ENCODE data around the gene CTNND2.
"Not testable (repeated sequence)": the region's sequence is repeated elsewhere in the genome, so short reads cannot be mapped to it uniquely, and the experiment has no call there.

CTNND2 gene

GRCh38 chr5:11449217-11449616 lies 455.0 kb downstream of the CTNND2 start:
- DNase-seq: no peak

- no peak for DNase-seq
Observed at GRCh38 chr5:11443831-11444230, 460.4 kb downstream of the CTNND2 start.

- no peak for DNase-seq
Observed at GRCh38 chr5:11432116-11432515, 472.1 kb downstream of the CTNND2 start.

GRCh38 chr5:11429254-11429653 lies 475.0 kb downstream of the CTNND2 start:
- DNase-seq: no peak

GRCh38 chr5:11427569-11427968 lies 476.7 kb downstream of the CTNND2 start:
- no peak for DNase-seq

GRCh38 chr5:11426442-11426841 lies 477.8 kb downstream of the CTNND2 start:
- no peak for DNase-seq

GRCh38 chr5:11422342-11422741 lies 481.9 kb downstream of the CTNND2 start:
- no peak for DNase-seq

- DNase-seq: no peak
Observed at GRCh38 chr5:11420969-11421368, 483.3 kb downstream of the CTNND2 start.

GRCh38 chr5:11415751-11416150 lies 488.5 kb downstream of the CTNND2 start:
- no peak for DNase-seq

- DNase-seq: not testable (repeated sequence)
Observed at GRCh38 chr5:11414732-11415131, 489.5 kb downstream of the CTNND2 start.

- DNase-seq: no peak
Observed at GRCh38 chr5:11411621-11412020, 492.6 kb downstream of the CTNND2 start.

- no peak for DNase-seq
Observed at GRCh38 chr5:11407556-11408145, 496.6 kb downstream of the CTNND2 start.

- DNase-seq: no peak
Observed at GRCh38 chr5:11400316-11400715, 503.9 kb downstream of the CTNND2 start.

GRCh38 chr5:11398728-11399127 lies 505.5 kb downstream of the CTNND2 start:
- DNase-seq: no peak

- no peak for DNase-seq
Observed at GRCh38 chr5:11397549-11397948, 506.7 kb downstream of the CTNND2 start.

GRCh38 chr5:11396917-11397316 lies 507.3 kb downstream of the CTNND2 start:
- no peak for DNase-seq

- no peak for DNase-seq
Observed at GRCh38 chr5:11394933-11395332, 509.3 kb downstream of the CTNND2 start.

GRCh38 chr5:11390291-11390767 lies 513.9 kb downstream of the CTNND2 start:
- DNase-seq: peak; percentile 88

- no peak for DNase-seq
Observed at GRCh38 chr5:11387382-11387781, 516.9 kb downstream of the CTNND2 start.

GRCh38 chr5:11386398-11386797 lies 517.8 kb downstream of the CTNND2 start:
- DNase-seq: no peak

GRCh38 chr5:11385901-11386293 lies 518.3 kb downstream of the CTNND2 start:
- DNase-seq: peak; percentile 10

- DNase-seq: peak; percentile 22
Observed at GRCh38 chr5:11385251-11385900, 518.9 kb downstream of the CTNND2 start.

- DNase-seq: peak; percentile 12
Observed at GRCh38 chr5:11384441-11385250, 519.6 kb downstream of the CTNND2 start.

Measured in fibroblast of skin of scalp (primary cell).